Islet precursor cell (in vitro differentiated cells): Measurements from ENCODE around the gene TADA2B.

Experiments used
- DNase-seq: peaks from one replicate; pipeline ENCODE4 v3.0.0-alpha.2; 2018

The TADA2B gene

DNA sequence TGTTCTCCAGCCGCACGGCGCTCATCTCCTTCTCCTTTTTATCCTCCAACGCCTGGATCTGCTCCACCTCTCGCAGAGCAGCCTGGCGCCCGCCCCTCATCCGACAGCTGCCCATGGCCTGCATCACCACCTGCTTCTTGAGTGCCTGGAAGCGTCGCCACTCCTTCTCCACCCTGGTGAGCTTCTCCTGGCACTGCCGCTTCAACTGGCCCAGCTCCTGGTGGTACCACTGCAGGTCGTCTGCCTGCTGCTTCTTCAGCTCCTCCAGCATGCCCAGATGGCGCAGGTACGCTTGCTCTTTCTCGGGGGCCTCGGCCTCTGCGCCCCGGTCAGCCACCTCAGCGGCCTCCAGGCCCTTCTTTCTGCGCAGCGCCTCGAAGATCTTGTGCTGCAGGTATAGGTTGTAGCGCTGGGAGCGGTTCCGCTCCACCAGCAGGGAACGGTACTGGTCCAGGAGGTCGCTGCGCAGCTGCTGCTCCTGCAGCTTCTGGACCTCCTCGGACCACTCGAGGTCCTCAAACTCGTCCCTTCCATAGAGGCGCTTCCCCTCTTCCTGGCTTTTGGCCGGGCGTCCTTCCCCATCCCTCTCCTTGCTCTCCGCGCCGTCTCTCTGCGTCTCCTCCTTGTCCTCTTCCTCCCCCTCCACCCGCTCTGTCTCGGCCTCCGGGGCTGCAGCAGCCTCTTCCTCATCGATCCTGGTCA is 1.2 kb upstream of the TADA2B start:
- DNase-seq = no peak

DNA sequence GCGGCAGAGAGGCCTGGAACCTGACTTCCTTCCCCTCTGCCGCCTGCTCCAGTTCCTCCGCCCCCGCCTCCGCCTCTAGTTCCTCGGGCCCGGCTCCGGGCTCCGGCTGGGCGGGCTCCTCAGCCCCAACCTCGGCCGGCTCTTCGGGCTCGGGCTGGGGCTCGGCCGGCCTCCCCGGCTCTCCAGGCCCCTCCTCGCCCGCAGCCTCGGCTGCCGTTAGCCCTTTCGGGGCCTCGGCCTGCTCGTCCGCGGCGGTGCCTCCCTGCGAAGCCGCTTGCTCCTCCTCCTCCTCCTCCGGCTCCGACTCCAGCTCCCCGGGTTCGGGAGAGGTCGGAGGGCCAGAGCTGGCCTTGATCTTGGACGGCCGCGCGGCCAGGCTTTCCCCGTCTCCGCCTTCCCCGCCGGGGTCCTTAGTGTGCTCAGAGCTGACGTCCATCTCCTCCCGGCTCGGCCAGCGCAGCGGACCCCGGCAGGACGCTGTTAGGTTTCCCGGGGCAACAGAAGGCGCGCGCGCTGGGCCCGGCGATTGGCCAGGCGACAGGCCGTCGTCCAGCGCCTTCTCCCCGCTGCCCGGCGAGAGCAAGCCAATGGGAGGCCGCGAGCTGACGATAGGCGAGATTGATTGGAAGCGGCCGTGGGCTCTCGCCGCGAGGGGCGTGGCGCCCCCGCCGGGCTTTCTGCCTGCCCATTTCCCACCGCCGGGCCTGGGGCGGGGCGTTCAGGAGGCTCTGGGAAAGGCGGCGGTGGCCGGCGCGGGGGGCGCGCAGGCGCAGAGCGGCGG is 479 bp upstream of the TADA2B start:
- peak; percentile 99 for DNase-seq

DNA sequence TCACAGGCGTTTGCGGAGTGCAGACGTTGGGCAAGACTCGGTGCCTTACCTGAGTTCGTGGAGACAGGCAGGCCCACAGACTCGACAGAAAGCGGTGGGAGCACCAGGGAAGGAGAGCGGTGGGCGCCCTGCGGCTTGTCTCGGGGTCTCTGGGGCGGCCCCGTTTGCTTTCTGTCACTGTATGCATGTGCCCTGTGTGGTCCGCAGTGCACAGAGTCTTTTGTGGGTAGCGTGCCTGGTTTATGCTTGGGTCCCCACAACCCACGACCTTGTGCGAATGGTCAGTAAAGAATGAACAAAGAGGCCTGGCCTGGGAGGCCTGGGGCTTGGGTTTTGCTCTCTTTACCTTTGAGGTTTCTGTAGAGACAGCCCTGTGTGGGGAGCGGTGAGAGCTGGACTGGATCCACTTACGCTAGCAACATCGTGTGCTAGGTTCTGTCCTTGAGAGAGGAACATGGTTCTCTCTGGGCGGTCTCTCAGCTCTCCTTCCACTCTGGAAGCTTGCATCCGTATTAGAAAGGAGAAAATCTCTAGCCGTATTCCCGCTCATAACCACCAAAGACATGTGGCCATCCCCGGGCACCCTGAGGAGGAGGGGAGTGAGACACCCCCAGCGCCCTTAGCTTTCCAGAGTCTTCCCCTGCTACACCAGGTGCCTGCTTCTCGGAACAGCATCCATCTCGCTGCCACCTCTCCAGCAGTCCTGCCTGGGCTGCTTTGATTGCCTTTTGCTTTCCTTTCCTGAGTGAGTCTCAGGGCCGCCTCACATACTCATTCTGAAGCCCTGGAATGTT is 1.2 kb downstream of the TADA2B start:
- DNase-seq = no peak

DNA sequence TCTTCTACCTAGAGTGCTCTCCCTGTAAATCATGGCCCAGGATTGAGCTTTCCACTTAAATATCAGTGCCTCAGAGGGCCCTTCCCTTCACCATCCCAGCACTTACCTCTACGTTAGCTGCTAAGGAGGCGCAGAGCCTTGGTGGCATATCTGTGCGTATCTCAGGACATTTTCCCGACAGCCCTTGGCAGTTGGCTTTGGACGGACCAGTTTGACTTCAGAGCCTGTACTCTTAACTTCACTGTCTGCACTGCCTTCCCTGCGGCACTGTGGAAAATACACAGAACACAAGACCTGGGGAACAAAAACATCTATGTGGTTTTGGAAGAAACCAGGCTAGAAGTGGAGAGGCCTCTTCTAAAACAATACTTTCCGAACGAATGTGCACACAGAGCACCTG is 2.4 kb downstream of the TADA2B start:
- DNase-seq = no peak

DNA sequence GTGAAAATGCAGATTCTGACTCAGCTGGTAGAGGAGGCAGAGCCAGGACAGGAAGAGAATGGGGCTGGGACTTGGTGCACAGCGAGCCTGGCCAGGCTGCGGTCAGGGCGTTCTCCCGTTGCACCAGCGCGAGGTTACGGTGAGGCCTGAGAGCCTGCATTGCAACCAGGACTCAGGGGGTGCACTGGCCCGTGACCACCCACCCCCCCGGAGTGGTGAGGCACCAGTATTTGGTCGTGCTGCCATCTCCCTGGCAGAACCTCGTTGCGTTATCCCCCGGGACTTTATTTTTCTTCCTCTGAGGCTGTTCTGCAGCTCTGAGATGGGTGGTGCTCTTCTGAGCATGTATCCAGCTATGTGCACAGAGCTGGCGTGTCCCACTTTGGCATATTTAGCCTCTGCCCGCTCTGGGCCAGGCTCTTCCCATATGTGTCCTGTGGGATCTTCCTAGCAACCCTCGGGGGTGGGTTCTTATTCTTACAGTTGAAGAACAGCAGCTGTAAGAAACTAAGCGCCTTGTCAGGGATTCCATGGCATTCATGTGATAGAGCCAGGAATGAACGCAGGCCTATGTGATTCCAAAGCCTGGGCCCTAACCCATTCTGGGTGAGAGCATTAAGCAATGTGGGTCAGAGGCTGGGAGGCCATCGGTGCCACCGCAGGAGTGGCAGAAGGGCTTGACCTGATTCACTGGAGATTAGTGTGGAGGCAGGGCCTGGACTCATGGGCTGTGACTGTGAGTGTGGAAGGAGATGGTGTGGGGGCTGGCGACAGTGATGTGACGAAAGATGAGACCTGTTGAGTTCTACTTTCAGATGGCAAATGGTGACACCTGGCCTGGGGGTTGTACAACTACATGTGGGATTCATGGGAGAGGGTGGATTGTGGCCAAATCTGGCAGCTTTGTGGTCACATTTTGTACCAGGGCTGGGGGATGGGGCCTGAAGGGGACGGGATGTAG is 3.1 kb downstream of the TADA2B start:
- DNase-seq = no peak

DNA sequence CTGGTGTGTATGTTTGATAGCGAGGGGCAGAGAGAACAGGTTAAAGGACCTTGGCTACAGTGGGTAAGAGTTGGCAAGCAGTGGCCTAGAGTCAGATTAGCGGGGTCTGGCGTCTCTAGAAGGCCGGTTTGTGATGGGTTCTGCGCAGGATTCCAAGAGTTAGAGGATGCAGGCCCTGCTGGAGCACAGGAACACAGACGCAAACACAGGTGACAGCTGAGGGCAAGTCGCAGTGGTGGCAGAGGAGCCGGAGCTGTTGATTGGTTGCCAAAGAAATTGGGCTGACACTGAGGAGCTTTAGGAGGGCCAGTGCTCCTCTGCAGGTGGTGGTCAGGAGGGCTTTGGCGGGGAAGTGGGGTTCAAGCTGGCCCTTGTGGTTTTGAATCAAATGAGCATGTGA is 3.8 kb downstream of the TADA2B start:
- no peak for DNase-seq

DNA sequence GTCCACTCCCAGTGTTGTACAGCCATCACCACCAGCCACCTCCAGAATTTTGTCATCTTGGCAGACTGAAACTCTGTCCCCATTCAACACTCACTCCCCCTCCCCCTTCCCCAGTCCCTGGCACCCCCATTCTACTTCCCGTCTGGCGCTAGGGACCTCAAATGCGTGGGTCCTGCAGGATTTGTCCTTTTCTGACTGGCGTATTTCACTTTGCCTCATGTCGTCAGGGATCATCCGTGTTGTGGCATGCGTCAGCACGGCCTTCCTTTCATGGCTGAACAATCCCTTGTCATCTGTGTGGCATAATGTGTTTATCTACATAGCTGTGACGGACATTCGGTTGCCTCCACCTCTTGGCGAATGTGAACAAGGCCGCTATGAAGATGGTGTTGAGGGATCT is 5.5 kb downstream of the TADA2B start:
- no peak for DNase-seq

DNA sequence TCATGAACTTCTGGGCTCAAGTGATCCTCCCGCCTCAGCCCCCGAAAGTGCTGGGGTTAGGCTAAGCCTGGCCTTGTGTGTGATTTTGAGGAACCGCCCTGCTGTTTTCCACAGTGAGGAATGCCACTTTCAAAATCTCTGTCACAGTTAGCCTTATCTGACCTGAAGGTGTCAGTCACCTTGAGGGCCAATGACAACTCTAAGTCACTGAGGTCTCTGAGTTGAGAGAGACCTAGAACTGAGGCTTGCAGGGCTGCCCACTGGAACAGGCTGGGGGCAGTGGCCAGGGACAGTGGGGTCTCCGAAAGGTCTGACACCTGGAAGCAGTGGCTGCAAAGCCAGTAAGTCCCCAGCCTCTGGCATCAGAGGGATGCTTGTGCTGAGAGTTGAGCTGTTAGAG is 6.1 kb downstream of the TADA2B start:
- DNase-seq = no peak

DNA sequence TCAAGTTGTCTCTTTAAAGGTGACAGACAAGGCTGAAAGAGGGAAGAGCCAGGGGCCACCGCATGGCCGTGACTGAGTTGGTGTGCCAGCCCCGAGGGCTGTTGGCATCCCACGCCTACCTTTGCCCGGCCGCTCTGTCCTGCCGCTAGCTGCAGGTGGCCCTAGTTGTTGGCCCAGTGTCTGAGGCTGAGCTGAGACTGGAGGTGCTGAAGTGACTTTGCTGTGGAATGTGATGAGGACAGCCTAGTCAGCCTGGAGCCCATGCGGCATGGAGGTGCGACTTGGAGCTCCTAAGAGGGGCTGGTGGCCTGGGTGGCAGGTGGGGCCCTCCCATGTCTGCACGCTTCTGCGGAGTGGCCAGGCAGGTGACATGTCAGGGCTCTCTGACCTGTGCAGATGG is 6.6 kb downstream of the TADA2B start:
- DNase-seq = no peak

DNA sequence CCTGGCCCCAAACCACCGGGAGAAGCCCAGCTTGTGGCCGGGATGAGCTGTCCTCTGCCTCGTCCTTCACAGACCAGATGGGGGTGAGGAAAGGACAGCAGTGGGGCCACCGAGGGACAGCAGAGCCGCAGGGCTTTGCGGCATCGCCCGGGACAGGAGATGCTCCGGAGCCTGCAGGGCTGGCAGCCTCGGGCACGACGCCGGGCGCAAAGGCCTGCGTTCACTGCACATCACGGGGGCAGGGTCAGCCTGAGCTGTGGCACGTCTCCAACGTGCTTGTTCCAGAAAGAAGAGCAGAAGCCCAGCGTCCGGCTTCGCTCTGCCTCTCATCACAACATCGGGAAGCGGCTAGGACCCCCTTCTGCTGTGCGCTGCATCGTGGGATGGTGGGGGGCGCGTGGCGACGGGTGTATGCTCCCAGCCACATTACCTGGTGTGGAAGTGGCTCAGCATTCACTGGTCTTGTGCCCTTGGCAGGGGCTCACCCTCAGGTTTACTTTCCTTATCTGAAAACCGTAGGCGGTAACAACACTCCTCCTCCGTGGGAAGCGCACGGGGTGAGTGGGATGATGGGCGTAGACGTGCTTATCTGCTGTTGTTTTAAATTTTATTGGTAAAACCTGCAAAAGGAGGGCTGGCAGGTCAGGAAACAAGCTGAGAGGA is 7.4 kb downstream of the TADA2B start:
- no peak for DNase-seq

DNA sequence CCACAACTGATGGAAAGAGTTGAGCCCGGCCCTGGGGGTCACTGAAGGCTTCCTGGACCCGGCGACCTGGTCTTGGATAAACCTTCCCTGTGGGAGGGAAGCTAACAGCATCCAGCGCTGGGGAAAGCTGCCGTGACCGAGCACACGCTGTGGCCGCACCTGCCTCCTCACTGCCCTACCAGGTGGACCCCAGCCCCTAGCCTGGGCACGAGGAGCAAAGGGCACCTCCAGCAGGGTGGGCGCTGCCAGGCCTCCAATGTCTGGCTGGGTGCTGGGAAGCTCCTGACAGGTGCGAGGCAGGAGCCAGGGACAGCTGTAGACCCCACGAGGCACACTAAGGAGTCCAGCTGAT is 7.9 kb downstream of the TADA2B start:
- no peak for DNase-seq

DNA sequence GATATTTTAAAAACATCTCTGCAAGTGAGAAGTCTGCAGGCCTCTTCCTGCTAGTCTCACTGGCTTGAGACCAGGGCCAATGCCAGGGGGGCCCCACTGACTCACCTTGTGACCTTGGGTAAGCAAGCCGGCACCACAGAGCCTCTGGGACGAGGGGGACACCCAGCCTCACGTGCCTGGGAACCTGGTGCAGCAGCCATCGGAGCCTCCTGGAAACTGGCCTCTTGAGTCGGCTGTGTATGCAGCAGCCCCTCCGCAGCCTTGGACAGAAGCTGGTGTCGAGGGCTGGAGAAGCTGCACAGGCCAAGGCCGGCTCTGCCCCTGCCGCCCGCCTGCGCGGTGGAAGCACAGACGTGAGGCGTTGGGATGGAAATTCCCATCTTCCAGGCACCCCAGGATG is 8.7 kb downstream of the TADA2B start:
- DNase-seq = no peak

DNA sequence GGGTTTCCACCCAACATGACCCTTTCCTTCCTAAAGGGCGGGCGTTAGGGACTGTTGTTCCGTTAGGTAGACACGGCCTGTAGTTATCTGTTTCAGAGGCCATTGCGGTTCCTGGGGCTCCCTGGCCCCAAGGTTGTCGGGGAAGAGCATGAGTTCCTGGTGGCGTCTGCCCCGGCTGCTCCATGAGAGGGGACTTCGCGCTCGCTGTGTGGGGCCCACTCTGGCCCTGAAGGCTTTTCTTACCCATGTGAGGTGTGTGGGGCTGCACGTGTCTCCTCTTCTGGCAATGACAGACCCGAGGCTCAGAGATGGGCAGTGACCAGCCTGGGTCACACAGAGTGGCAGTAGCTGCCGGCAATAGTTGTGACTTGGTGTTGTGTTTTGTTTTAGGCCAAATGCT is 9.1 kb downstream of the TADA2B start:
- DNase-seq = no peak

DNA sequence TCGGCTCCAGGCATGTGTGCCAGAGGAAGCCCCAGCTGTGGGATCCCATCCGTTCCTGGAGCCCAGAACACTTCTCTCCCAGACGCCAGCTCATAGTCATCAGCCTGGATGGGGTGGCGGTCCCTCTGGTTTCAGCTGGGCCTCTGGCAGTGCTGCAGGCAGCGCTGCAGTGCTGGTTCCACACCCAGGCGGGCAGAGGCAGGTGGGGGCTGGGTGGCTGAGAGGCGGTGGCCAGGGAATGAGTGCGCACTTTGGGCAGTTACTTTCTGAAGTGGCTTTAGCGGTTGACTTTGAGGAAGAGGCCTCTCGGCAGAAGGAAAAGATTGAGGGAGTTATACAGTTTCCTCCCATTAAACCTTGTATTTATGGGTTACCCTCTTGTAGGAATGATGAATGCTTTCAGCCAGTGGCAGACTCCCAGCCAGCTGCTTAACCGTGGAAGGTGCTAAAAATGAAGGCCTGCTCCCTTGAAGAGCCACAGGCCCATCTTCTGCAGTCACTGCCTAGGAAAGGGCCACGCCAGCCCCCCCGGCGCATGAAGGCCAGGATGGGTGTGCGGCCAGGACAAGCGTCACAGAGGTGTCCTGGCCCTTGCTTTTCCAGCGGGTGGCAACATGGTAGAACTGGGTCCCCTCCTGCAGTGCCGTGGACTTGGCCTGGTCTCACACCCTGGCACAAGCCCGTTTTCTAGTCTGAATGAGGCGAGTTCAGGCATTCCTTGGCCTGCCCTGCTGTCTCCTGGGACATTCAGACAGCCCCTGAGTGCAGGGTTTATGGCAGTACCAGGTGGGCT is 9.9 kb downstream of the TADA2B start:
- no peak for DNase-seq

DNA sequence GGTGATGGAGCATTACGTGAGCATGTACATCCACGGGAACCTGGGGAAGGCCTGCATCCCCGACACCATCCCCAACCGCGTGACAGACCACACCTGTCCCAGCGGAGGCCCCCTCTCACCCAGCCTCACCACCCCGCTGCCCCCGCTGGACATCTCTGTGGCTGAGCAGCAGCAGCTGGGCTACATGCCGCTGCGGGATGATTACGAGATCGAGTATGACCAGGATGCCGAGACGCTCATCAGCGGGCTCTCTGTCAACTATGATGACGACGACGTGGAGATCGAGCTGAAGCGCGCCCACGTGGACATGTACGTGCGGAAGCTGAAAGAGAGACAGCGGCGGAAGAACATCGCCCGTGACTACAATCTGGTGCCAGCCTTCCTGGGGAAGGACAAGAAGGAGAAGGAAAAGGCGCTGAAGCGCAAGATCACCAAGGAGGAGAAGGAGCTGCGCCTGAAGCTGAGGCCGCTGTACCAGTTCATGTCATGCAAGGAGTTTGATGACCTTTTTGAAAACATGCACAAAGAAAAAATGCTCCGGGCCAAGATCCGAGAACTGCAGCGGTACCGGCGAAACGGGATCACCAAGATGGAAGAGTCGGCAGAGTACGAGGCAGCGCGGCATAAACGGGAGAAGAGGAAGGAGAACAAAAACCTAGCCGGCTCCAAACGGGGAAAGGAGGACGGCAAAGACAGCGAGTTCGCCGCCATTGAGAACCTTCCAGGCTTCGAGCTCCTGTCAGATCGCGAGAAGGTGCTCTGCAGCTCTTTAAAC is 11.1 kb downstream of the TADA2B start:
- DNase-seq = no peak

DNA sequence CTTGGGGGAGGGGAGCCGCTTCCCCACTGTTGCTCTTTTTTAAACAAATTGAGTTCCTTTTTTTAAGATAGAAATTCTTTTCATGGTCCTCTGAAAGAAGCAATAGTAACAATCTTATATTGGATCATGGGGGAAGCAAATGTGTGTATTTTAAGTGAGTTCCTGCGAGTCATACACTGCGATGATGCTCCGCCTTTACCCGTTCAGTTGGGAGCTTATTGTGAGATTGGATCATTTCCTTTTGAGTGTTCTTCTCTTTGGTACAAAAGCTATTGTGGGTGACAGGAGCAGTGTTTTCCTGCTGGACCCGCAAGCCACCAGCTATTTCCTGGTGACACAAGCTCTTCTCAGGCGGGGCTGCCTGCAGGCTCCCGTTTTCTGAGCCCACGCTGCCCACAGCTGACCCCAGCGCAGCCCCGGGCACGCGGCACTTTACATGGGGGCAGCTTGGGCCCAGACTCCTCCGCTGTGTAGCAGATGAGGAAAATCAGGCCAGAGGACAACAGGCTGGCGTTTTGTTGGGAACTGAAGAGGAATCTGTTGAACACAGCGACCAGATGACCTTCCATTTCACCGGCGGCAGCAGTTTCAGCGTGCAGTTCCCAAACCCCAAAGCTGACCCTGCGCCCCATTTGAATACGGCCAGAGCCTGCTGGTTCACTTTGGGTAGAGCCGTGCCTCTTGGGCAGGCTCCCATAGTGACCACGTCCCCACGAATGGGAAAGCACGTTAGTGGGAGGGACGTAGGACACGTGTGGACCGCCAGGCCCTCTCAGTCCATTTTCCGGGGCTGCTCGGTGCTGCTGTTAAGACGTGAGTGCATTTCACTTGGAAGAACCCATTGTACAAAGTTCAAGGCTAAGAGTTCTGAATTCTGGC is 12.2 kb downstream of the TADA2B start:
- no peak for DNase-seq

DNA sequence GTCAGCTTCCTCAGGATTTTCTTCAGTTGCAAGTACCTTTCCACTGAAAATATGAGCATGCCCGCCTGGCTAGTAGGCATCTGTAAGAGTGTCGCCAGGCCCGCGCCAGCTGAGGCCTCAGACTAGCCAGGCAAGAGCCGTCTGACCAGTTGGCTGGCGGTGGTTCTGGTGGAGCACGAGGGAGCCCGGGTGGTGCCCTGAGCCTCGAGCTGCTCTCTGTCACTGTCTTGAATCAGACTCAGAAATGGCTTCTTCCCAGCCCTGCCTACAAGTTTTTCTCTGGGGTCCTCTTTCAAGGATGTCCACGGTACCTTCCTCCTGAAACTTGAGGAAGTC is 12.8 kb downstream of the TADA2B start:
- no peak for DNase-seq

DNA sequence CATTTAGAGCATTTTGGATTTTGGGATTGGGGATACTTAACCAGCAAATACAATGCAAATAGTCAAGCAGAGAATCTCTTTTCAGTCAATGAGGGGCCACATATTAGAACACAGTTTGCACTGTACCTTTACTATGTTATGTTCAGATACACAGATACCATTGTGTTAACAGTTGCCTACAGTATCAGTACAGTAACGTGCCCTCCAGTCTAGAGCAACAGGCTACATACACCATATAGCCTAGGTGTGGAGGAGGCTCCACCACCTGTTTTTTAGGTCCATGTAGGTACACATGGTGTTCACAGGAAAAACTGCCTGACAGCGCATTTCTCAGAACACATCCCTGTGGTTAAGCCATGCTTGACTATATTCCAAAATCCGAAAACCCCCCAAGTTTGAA is 15.6 kb downstream of the TADA2B start:
- no peak for DNase-seq

DNA sequence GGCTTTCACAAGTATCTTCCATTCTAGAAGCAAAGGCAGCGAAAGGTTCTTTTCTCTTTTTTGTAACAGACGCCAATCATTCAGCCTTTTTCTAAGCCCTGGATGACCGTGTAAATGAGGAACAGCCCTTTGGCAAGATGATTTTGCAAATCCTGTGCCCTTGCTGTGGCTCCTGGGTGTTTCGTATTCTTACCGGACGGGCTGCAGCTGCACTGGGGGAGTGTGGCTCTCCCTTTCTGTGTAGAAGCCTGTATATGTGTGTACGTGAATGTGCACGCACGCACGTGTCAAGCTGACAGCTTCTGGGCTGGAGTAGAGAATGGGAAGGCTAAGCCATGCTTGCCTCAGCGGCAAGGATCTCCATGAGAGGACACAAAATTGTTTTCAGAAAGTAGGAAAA is 16.5 kb downstream of the TADA2B start:
- DNase-seq = no peak
